ENCODE results near the gene KYNU.

DNA sequence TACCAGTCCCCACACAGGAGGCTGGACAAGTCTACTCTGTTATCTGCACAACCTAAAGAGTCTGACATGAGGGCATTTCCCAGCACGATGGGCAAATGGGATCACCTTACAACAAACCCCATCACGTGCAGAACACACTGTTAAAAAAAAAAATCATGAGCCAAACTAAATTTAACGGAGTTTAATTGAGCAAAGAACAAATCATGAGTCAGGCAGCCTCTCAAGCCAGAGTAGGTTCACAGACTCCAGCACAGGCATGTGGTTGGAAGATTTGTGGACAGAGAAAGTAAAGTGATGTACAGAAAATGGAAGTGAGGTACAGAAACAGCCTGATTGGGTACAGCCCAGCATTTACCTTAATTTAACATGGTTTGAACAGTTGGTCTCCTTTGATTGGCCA is 59.9 kb downstream of the KYNU start:
- TF ChIP-seq EZH2 (IDR thresholded peaks at IDR 0.05; ENCODE audit: insufficient read depth, poor library complexity, severe bottlenecking) = no peak
- no peak for TF ChIP-seq EZH2phosphoT487 (IDR thresholded peaks at IDR 0.05; ENCODE audit: insufficient read depth, low read depth)
